Tibial nerve (tissue), 3 donors: ENCODE measurements around the gene ITGB7.

Experiments used
- EP300 ChIP-seq, 2 donors: sonication (generic); formaldehyde crosslinking; IDR thresholded peaks; one replicate each; pipeline ENCODE4 v1.6.1; 2017; ENCODE audit warnings: antibody characterized with exemption in 2 of 2, mild to moderate bottlenecking in 1 of 2
- POLR2A ChIP-seq, 2 donors: fragments of 450-650 bp; IDR thresholded peaks; one replicate each; pipeline ENCODE4 v1.6.1; 2017; ENCODE audit warnings: antibody characterized with exemption in 2 of 2, mild to moderate bottlenecking in 2 of 2, moderate library complexity in 2 of 2

- TF ChIP-seq POLR2A (IDR thresholded peaks at IDR 0.05): no peak
- TF ChIP-seq EP300 (IDR thresholded peaks at IDR 0.05): no peak
These were observed at the start of gene ITGB7 for GRCh38 chr12:53207042-53207441.
